HEK293 (cell line): ENCODE data around the gene AP1G2.

Experiments used
- CTCF ChIP-seq: fragments of 450-650 bp; formaldehyde crosslinking; IDR thresholded peaks from 2 replicates; pipeline ENCODE4 v1.5.1; 2016; ENCODE audit warnings: missing biosample characterization, missing genetic modification characterization
- PATZ1 ChIP-seq: fragments of 450-650 bp; formaldehyde crosslinking; IDR thresholded peaks from 2 replicates; pipeline ENCODE4 v1.5.1; 2016; ENCODE audit warnings: missing biosample characterization, missing genetic modification characterization
- SP2 ChIP-seq: fragments of 450-650 bp; formaldehyde crosslinking; IDR thresholded peaks from 2 replicates; pipeline ENCODE4 v1.5.1; 2016; ENCODE audit warnings: missing biosample characterization, missing genetic modification characterization
- TCF7L2 ChIP-seq: IDR thresholded peaks from 2 replicates; pipeline ENCODE4 v1.6.1; 2011; ENCODE audit warnings: low read depth, mild to moderate bottlenecking, inconsistent platforms, low read length, moderate library complexity, borderline replicate concordance
- ZBTB21 ChIP-seq: fragments of 450-650 bp; formaldehyde crosslinking; IDR thresholded peaks from 2 replicates; pipeline ENCODE4 v1.5.1; 2017; ENCODE audit warnings: missing biosample characterization, missing genetic modification characterization
- ZBTB7A ChIP-seq: fragments of 450-650 bp; formaldehyde crosslinking; IDR thresholded peaks from 2 replicates; pipeline ENCODE4 v1.5.1; 2016; ENCODE audit warnings: low read depth, missing biosample characterization, missing genetic modification characterization
- ZNF121 ChIP-seq: fragments of 450-650 bp; formaldehyde crosslinking; IDR thresholded peaks from 2 replicates; pipeline ENCODE4 v1.5.1; 2016; ENCODE audit warnings: missing biosample characterization, missing genetic modification characterization
- ZNF202 ChIP-seq: fragments of 450-650 bp; formaldehyde crosslinking; IDR thresholded peaks from 2 replicates; pipeline ENCODE4 v1.5.1; 2016; ENCODE audit warnings: missing biosample characterization, missing genetic modification characterization, borderline replicate concordance
- ZNF211 ChIP-seq: fragments of 450-650 bp; formaldehyde crosslinking; IDR thresholded peaks from 2 replicates; pipeline ENCODE4 v1.5.1; 2016; ENCODE audit warnings: low read depth, missing biosample characterization, missing genetic modification characterization

DNA sequence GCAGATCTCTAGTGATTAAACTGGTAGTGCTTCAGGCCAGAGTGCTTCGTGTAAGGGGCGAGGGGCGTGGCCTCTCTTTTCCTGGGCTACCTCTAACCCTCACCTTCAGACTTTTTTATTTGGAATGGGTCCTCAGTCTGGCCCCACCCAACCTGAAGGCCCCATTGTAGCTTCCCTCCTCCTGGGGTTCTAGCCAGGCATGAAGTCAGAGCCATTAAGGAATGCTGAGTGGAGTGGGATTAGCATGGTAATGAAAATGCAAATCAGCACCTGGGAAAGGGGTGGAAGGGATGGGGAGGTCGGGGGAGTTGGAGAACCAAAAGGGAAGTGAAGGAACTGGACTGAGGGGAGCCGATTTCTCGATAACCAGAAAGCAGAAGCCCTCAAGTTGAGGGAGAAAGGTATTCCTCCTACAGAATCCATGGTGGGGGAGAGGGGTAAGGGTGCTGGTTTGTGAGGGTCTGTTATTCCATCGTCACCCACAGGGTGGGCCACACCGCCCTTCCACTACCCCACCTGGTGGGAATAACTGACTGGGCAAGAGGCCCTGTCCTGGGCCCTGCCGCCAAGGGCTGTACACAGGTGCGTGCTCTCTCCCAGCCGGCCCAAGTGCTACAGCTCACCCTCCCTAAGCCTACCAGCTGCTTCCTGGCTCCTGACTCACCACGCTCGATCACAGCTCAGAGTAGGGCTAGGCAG lies 30.1 kb downstream of the AP1G2 start:
- TF ChIP-seq ZNF202 (tag by site-specific recombination), result no peak
- no peak for TF ChIP-seq SP2 (tag by site-specific recombination)
- TF ChIP-seq CTCF (tag by site-specific recombination), result no peak
- no peak for TF ChIP-seq ZNF211 (tag by site-specific recombination)
- no peak for TF ChIP-seq TCF7L2
- no peak for TF ChIP-seq PATZ1 (tag by site-specific recombination)
- TF ChIP-seq ZBTB7A (tag by site-specific recombination), result no peak
- TF ChIP-seq ZBTB21 (tag by site-specific recombination), result no peak
- no peak for TF ChIP-seq ZNF121
